CD4-positive, alpha-beta T cell treated with Interleukin-12 subunit alpha and Interleukin-12 subunit beta, for 1 hour (primary cell): Measurements from ENCODE around the gene CEP350.

Source experiments
- DNase-seq: peaks from one replicate; pipeline ENCODE4 v3.0.0-alpha.2; 2020

CEP350 gene, protein sequence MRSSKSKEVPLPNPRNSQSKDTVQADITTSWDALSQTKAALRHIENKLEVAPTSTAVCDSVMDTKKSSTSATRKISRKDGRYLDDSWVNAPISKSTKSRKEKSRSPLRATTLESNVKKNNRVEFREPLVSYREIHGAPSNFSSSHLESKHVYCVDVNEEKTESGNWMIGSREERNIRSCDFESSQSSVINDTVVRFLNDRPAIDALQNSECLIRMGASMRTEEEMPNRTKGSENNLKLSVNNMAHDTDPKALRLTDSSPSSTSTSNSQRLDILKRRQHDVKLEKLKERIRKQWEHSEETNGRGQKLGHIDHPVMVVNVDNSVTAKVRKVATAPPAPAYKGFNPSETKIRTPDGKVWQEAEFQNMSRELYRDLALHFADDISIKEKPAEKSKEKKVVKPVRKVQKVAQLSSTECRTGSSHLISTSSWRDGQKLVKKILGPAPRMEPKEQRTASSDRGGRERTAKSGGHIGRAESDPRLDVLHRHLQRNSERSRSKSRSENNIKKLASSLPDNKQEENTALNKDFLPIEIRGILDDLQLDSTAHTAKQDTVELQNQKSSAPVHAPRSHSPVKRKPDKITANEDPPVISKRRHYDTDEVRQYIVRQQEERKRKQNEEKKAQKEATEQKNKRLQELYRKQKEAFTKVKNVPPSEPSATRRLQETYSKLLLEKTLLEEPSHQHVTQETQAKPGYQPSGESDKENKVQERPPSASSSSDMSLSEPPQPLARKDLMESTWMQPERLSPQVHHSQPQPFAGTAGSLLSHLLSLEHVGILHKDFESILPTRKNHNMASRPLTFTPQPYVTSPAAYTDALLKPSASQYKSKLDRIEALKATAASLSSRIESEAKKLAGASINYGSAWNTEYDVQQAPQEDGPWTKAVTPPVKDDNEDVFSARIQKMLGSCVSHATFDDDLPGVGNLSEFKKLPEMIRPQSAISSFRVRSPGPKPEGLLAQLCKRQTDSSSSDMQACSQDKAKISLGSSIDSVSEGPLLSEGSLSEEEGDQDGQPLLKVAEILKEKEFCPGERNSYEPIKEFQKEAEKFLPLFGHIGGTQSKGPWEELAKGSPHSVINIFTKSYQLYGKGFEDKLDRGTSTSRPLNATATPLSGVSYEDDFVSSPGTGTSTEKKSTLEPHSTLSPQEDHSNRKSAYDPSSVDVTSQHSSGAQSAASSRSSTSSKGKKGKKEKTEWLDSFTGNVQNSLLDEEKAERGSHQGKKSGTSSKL (N-terminal part only)

DNA sequence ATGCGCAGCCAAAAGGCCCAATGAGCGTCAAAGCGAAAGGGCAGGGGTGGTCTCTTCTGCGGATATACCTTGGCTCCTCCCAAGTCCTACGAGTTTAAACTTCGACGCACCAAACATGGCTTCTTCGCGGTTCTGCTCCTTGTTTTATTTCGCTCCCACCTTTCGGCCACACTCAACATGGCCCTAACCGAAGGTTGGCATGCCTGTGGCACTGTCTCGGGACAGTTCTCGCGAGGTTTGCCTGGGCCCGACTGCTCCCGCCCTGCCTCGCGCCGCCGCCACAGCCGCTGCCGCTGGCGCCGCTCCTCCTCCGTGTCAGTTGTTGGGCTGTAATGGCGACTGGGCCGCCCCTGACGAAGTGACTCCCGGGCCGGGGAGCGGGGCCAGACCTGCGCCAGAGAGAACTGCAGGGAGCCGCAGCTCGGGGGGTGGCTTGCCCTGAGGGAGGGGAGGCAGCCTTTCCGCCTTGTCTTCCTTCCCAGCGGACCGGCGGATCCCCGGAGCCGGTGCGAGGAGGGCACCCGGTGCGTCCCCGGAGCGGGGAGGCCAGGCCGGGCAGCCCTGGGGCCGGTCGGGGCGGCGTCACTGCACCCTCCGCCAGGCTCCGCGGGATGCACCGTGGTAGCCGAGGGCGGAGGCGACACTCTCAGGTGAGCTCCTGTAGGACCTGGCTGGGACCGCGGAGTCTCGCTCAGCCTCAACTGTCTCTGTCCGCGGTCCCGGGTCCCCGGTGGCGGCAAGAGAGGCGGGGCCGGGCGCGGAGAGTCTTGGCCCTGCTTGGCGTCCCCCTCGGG is at the start of gene CEP350:
Gene CEP350 (plus strand): TSS at position 318 of the 794 bp plus-strand sequence. CDS start 31,372 bp downstream, outside the sequence.
- DNase-seq: peak; percentile 99

DNA sequence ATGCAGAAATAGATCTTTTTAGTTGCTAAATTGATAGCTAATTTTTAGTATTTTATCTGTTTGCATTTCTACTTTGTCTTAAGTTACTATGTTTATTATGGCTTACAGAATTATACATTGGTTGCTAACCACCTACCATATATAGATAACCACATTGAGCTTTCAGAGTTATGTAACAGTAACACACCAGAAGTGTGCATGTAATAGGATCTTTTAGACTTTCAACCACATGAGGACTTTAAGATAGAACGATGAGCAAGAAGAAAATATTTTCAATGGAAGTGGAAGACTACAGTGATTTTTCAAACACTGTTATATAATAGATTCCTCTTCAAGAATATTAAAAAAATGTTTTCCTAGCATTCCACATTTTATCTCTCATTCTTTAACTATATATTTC is 43.7 kb upstream of the CEP350 start:
- DNase-seq: no peak

DNA sequence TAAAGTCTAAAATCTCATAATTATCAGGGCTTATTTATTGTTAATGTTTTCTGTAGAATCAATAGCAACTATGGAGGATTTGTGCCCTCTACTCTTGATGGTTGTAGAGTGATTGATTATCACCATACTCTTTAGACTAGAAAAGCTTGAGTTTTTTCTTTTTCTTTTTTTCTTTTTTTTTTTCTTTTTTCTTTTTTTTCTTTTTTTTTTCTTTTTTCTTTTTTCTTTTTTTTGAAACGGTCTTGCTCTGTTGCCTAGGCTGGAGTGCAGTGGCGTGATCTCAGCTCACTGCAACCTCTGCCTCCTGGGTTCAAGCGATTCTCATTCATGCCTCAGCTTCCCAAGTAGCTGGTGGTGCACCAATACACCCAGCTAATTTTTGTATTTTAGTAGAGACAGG is 42.8 kb upstream of the CEP350 start:
- DNase-seq: no peak

DNA sequence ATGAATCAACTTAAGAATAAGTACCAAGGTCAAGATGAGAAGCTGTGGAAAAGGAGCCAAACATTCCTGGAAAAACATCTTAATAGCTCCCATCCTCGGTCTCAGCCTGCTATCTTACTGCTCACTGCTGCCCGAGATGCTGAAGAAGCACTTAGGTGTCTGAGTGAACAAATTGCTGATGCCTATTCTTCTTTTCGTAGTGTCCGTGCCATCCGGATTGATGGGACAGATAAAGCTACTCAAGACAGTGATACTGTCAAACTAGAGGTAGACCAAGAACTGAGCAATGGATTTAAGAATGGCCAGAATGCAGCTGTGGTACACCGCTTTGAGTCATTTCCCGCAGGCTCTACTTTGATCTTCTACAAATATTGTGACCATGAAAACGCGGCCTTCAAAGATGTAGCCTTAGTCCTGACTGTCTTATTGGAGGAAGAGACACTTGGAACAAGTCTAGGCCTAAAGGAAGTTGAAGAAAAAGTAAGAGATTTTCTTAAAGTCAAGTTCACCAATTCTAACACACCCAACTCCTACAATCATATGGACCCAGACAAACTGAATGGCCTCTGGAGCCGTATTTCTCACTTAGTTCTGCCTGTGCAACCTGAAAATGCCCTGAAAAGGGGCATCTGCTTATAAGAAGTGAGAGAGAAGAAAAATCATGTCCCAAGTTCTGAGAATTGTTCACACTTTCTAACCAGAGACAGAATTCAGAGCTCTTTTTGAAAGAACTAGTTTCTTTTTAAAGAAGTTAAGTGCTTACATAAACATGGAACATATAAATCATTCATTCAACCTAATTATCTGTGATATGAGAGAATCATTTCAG is 36.8 kb upstream of the CEP350 start:
- no peak for DNase-seq

DNA sequence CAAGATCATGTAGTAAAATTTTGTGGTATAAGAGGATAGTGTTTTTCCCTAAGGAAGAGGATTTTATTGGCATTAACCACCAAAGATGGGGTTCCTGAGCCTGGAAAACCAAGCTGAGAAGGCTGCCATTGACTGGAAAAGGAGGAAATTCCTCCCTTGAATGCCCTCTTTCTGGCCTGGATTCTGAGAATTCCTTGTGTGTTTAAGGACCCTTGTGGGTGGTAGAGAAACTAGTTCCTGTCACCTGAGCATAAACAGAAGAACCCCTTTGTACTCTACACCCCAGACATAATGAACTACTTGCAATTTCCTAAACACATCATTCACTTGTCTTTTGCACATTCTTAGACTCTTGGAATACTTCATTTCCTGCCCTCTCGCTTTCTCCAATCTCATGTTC is 33.1 kb upstream of the CEP350 start:
- no peak for DNase-seq

DNA sequence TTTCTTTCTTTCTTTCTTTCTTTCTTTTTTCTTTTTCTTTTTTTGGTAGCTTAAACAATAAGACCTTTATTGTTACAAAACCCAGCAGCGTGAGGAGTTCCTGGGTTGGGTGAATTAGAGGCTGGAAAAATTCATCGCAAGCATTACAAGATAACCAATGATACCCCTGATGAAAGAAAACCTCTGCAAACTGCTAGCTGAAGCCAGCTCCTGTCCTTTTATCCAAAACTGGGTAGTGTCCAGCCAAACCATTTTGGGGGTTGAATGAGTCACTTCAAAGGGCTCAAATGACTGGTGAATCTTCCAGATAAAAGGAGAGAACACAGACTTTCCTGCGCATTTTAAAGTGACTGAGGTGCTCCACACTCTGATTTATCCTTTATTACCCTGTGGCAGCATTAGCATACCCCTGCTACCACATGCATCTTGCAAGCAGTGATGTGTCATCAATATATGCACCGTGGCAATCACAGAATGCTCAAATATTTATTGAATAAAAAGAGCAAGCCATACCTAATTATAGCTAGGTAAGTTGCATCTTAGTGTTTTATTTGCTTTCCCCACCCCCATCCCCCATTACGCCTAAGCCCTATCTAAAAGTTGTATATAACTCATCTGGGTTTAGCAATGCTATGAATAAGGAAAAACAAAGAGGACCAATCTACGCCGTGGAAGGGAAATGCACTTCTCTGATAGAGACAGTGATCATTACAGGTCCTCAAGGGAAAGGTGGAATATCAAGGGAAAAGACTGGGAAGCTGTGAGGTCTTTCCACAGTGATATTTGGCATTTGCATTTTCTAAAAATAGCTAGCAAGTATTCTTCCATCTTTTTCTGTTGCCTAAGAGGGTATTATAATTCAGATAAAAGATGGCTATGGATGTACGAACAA is 32.4 kb upstream of the CEP350 start:
- DNase-seq: no peak

DNA sequence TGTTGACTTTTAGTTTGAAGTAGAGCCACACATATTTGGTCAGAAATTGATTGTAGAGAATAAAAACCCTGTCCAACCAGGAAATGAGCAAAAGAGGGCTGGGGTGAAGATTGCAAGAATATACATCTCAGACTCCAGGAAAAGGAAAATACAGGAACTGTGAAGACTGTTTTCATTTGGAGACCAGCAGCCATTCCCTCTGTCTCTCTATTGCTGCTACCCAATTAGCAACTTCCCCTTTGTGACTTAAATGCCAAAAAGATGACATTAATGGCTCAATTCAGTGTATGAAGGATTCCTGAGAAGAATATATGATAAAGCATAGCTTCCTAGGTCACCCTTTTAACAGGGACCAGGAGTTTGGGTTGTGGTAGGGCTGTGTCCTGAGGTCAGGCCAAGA is 31.6 kb upstream of the CEP350 start:
- DNase-seq: no peak

DNA sequence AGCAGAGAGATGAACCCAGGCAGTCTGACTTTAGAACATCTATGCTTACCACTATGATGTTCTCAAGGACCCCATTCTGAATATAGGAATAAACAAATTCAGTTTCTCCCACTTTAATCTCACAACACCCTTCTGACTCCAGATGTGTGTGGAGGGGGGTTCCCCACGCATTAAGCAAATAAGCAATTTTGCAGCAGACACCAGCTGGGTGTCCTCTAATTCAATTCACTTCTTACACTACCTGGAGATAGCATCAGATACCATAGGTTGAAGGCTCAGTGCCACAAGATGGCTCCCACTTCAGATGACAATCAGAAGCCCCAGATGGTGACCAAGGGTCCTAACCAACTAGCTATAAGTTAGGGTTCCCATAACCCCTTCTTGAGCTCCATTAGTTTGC is 30.3 kb upstream of the CEP350 start:
- DNase-seq: no peak

DNA sequence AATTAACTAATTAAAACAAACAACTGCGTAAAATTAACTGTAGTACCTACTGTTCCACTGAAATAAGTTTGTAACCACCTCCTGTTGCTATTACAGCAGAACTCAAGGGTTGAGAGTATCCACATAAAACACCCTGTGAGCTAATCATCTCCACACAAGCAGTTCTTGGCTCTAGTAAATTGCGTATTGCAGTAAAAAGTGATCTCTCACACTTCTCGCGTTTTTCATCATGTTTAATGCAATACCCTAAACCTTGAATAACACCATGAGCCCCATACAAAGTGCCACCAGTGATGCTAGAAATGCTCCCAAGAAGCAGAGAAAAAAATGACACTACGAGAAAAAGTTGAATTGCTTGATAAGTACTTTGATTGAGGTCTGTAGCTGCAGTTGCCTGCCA is 29.3 kb upstream of the CEP350 start:
- no peak for DNase-seq

DNA sequence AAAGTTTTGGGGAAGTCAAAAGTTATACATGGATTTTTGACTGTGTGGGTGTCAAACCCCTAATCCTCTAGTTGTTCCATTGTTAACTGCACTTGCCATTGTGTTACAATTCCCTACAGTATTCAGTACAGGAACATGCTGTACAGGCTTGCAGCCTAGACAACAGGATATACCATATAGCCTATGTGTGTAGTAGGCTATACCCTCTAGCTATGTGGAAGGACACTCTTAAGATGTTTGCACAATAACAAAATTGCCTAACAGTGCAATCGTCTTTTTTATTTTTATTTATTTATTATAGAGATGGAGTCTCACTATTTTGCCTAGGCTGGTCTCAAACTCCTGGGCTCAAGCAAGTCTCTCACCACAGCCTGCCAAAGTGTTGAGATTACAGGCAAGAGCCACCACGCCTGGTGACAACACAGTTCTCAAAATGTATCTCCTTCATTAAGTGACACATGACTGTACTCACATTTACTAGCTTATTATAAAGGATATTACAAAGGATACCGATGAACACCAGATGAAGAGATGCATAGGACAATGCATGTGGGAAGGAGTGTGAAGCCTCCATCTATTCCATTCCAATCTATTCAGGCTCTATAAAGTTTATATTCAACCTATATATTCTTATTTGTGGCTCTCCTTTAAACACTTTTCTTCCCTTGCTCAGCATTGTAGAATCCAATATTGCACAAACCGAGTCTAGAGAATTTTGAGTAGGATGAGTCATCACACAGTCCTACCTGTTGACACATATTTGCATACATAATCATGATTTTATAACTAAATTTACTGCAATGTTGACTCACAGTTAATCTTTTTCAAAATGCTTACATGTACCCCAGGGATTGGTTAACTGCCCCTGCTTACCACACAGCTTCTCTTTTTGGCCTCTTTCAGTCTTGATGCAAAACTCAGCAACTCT is 28.4 kb upstream of the CEP350 start:
- no peak for DNase-seq

DNA sequence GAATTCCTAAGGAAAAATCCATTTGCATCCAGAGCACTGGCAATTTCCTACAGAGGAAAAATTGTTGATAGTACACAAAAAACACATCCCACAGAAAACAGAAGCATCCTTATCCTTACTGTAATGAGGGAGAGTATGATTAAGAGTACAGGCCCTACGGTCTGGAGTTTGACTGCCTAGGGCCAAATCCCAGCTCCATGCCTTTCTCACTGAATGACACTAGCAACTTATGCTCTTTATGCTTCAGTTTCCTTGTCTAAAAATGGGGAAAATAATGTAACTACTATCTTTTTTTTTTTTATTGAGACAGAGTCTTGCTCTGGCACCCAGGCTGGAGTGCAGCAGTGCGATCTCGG is 27.8 kb upstream of the CEP350 start:
- no peak for DNase-seq

DNA sequence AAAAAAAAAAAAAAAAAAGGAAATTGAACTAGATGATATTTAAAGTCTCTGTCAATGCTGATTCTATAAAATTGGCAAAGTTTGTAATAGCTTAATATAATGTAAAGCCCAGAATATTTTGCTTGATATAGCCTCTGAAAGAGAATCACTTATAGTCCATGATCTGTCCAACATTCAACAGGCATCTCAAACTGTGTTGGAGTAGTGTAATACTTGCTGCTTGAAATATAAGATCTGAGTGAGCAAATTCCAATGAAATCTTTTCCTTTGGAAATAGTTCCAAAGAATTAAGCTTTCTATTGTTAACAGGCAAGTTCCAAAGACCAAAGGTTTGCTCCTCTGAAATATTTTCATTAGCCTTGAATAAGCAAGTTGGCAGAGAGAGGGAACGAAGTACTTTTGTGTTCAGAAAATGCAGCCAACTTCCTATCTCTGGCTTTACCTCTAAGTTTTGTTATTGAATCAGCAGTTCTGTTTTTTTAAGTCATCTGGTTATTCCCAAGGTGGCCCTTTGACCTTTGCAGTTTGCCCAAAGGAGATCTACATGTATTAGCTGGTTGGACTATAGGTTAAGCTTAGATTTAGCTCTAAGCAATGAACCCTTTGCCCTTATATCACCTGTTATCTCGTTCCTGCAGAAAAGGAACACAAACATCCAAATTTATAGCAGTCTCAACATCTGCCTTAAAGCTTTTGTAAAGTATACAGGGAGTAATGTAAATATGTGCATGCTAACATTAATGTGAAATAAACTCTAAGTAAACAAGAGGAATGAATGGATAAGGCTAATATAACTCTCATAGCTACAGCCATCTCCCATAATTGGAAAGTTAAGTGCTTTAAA is 24.4 kb upstream of the CEP350 start:
- DNase-seq: no peak

DNA sequence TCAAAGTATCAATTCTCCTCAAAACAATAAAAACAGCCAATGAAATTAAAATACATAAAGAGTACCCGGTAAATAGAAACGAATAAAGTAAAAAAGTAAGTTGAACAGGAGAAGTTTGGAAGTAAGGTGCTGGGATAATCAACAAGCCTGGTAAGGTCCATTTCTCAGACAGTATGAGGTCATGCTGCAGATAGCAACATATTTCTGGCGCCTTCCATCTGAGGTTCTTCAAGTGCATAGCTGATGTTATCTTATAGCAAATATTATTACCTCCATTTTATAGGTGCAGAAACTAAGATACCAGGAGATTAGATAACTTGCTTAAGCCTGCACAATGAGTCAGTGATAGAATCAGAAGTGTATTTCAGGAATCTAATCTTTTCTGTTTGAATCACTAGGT is 23.7 kb upstream of the CEP350 start:
- no peak for DNase-seq

DNA sequence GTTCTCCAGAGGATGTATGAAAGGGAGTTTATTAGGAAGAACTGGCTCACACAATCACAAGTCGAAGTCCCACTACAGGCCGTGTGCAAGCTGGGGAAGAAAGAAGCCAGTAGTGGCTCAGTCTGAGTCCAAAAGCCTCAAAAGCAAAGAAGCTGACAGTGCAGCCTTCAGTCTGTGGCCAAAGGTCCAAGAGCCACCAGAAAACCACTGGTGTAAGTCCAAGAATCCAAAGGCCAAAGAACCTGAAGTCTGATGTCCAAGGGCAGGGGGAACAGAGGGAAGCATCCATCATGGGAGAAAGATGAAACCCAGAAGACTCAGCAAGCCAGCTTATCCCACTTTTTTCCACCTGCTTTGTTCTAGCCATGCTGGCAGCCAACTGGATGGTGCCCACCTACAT is 21.4 kb upstream of the CEP350 start:
- DNase-seq: no peak

DNA sequence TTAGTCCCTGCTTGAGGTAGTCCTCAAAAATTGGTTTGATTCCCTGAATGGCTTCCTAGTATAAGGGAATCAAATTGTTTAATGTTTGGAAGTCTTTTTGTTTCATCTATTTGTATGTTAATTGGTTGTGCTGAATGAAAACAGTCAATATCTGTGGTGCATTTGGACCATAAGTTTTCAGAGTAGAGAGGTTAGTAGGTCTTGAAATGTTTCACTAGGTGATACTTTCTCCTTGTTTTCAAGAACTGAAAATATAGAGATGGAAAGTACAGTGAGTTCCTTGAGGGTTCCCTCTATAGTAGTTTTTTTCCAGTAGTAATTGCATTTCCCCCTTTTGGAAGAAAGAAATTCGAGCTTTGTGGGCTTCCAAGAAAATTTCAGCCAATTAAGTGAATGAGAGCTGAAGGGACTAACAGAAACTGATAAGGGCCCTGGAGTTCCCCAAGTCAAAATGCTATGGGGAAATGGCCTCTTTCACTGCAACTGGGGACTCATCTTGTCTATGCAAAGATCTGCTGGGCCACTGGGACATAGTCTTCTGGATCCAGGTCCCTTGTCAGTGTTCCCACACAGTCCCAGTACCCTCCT is 18.6 kb upstream of the CEP350 start:
- no peak for DNase-seq

DNA sequence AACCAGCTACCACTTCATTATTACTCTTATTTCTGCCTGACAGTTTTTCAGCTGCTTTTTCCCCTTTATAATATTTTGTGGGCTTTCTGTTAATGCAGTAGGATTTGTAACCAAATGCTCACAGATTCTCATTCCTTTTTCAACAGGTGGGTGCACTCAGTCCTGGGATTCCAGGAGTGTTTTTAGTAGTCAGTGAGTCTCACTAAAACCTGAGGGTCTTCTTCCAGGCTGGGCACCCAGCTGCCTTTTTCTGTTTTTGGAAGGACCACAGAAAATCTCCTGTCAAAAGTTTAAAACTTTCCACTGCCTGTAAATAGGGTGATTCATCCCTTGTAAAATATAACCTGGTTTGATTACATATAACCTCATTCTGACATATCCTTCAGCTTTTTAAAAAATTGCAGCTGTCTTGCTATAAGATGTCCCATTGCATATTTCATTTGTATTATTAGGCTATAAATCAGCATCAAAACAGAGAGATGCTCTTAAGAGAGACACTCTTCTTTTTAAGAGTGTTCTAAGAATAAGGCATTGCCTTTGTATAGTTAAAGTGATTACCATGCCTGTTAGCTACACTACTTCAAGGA is 16.8 kb upstream of the CEP350 start:
- no peak for DNase-seq

DNA sequence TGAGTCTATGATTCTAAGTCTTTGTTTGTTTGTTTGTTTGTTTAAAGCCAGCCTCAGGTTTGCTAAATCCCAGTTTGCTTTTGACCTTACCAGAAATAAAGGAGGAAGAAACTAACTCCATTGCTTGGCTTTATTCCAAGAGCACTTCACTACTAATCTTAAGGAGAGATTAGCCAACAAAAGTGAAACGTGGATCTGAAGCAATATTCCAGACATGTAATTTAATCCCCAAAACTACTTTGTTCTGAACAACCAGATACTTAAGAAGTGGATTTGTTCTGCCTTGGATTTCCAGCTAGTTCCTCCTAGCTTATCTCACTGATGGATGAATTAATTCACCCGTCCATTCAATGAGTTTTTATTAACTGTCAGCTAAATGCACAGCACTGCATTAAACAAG is 15.9 kb upstream of the CEP350 start:
- DNase-seq: no peak

DNA sequence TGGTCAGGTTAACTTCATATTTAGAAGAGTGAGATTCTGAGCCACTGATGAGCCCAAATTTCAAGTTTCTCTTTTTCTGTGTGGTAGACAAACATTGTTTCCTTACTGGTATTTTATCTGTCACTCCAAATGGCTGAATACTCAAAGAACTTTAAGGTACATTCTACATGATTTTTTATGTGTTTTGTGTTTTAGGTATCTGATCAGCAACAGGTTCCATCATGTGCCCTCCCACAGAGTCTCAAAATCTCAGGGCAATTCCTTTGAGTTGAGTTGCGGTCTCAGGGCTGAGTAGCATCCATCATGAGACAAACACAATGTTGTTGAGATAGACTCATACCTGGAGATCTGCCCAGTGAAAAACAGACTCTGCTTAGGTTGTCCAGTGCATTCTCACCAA is 14.7 kb upstream of the CEP350 start:
- DNase-seq: no peak
